Mucosa of rectum (tissue), 2 donors: Measurements from ENCODE around the gene MYRIP.

Experiments
- H3K27ac ChIP-seq, 2 donors: one replicate each; pipeline ENCODE4 v1.7.0; 2013; ENCODE audit warnings: inconsistent platforms in 2 of 2, low read depth in 2 of 2, low read length in 2 of 2
- H3K27me3 ChIP-seq, 2 donors: one replicate each; pipeline ENCODE4 v1.7.0; 2013; ENCODE audit warnings: low read length in 2 of 2; ENCODE audit not compliant: control insufficient read depth in 2 of 2, insufficient read depth in 2 of 2
- H3K36me3 ChIP-seq, 2 donors: one replicate each; pipeline ENCODE4 v1.7.0; 2013; ENCODE audit warnings: low read length in 2 of 2; ENCODE audit not compliant: control insufficient read depth in 2 of 2, insufficient read depth in 2 of 2
- H3K4me1 ChIP-seq, 2 donors: one replicate each; pipeline ENCODE4 v1.7.0; 2013; ENCODE audit warnings: low read length in 2 of 2, mild to moderate bottlenecking in 1 of 2; ENCODE audit not compliant: control insufficient read depth in 2 of 2, insufficient read depth in 2 of 2
- H3K4me3 ChIP-seq, 2 donors: one replicate each; pipeline ENCODE4 v1.7.0; 2013; ENCODE audit warnings: low read length in 2 of 2
- H3K9ac ChIP-seq, 2 donors: one replicate each; pipeline ENCODE4 v1.7.0; 2013; ENCODE audit warnings: low read length in 2 of 2, low read depth in 1 of 2, mild to moderate bottlenecking in 1 of 2
- H3K9me3 ChIP-seq, 2 donors: one replicate each; pipeline ENCODE4 v1.7.0; 2013; ENCODE audit warnings: low read length in 2 of 2; ENCODE audit not compliant: control insufficient read depth in 2 of 2
- donor health status: healthy.
- donor health status: Normal muscosa, but diverticular disease.

Gene MYRIP

GRCh38 chr3:40242638-40243037 is 433.2 kb downstream of the MYRIP start:
- Histone ChIP-seq H3K27ac (no peak overlapping the region), H3K9me3 (no peaks in the 10 kb centered on the region), H3K27me3 (no peaks in the 10 kb centered on the region), H3K4me3 (no peak overlapping the region), H3K36me3 (no peaks in the 10 kb centered on the region), H3K9ac (no peak overlapping the region), H3K4me1 (no peaks in the 10 kb centered on the region)

- Histone ChIP-seq H3K27me3 (no peaks in the 10 kb centered on the region), H3K36me3 (no peaks in the 10 kb centered on the region), H3K9ac (no peak overlapping the region), H3K9me3 (no peaks in the 10 kb centered on the region), H3K4me3 (no peak overlapping the region), H3K27ac (no peak overlapping the region), H3K4me1 (no peaks in the 10 kb centered on the region)
These were observed 433.6 kb downstream of the MYRIP start for GRCh38 chr3:40243056-40243455.

GRCh38 chr3:40247714-40248454 is 438.5 kb downstream of the MYRIP start:
- Histone ChIP-seq H3K4me1 (no peaks in the 10 kb centered on the region), H3K9me3 (no peaks in the 10 kb centered on the region), H3K27ac (no peak overlapping the region), H3K9ac (no peak overlapping the region), H3K27me3 (no peaks in the 10 kb centered on the region), H3K4me3 (no peak overlapping the region), H3K36me3 (no peaks in the 10 kb centered on the region)

GRCh38 chr3:40248591-40248990 is 439.2 kb downstream of the MYRIP start:
- Histone ChIP-seq H3K36me3 (no peaks in the 10 kb centered on the region), H3K9ac (no peak overlapping the region), H3K27me3 (no peaks in the 10 kb centered on the region), H3K4me1 (no peaks in the 10 kb centered on the region), H3K4me3 (no peak overlapping the region), H3K9me3 (no peaks in the 10 kb centered on the region), H3K27ac (no peak overlapping the region)

- no peak overlapping the region for H3K4me3 ChIP-seq
- H3K9ac ChIP-seq: no peak overlapping the region
- H3K36me3 ChIP-seq: no peaks in the 10 kb centered on the region
- H3K27ac ChIP-seq: no peak overlapping the region
- H3K4me1 ChIP-seq: no peaks in the 10 kb centered on the region
- H3K27me3 ChIP-seq: no peaks in the 10 kb centered on the region
- H3K9me3 ChIP-seq: no peaks in the 10 kb centered on the region
These were observed 439.8 kb downstream of the MYRIP start for GRCh38 chr3:40249168-40249567.

- Histone ChIP-seq H3K9me3 (no peaks in the 10 kb centered on the region), H3K36me3 (no peaks in the 10 kb centered on the region), H3K27me3 (no peaks in the 10 kb centered on the region)
These were observed 445.1 kb downstream of the MYRIP start for GRCh38 chr3:40254491-40254890.

GRCh38 chr3:40254891-40255290 is 445.5 kb downstream of the MYRIP start:
- no peaks in the 10 kb centered on the region for H3K4me1 ChIP-seq

More at GRCh38 chr3:40254491-40254890, 445.1 kb downstream of the MYRIP start:
- no peak overlapping the region for H3K4me3 ChIP-seq
- H3K4me1 ChIP-seq: no peaks in the 10 kb centered on the region
- no peak overlapping the region for H3K9ac ChIP-seq
- H3K27ac ChIP-seq: no peak overlapping the region

GRCh38 chr3:40255532-40255931 is 446.1 kb downstream of the MYRIP start:
- Histone ChIP-seq H3K4me1 (no peaks in the 10 kb centered on the region), H3K27ac (no peak overlapping the region), H3K9me3 (no peaks in the 10 kb centered on the region), H3K4me3 (no peak overlapping the region), H3K36me3 (no peaks in the 10 kb centered on the region), H3K9ac (no peak overlapping the region), H3K27me3 (no peaks in the 10 kb centered on the region)

More at GRCh38 chr3:40254891-40255290, 445.5 kb downstream of the MYRIP start:
- no peaks in the 10 kb centered on the region for H3K36me3 ChIP-seq
- no peak overlapping the region for H3K27ac ChIP-seq
- no peak overlapping the region for H3K9ac ChIP-seq
- no peaks in the 10 kb centered on the region for H3K9me3 ChIP-seq
- no peaks in the 10 kb centered on the region for H3K27me3 ChIP-seq
- no peak overlapping the region for H3K4me3 ChIP-seq

- Histone ChIP-seq H3K4me1 (no peaks in the 10 kb centered on the region), H3K27ac (no peak overlapping the region), H3K36me3 (no peaks in the 10 kb centered on the region), H3K9ac (no peak overlapping the region), H3K4me3 (no peak overlapping the region), H3K27me3 (no peaks in the 10 kb centered on the region), H3K9me3 (no peaks in the 10 kb centered on the region)
These were observed 448.7 kb downstream of the MYRIP start for GRCh38 chr3:40258064-40258463.

- Histone ChIP-seq H3K4me3 (no peak overlapping the region), H3K27me3 (no peaks in the 10 kb centered on the region), H3K9ac (no peak overlapping the region), H3K9me3 (no peaks in the 10 kb centered on the region), H3K27ac (no peak overlapping the region), H3K36me3 (no peaks in the 10 kb centered on the region), H3K4me1 (no peaks in the 10 kb centered on the region)
These were observed 449.1 kb downstream of the MYRIP start for GRCh38 chr3:40258555-40258954.
